Neural cell (in vitro differentiated cells): Measurements from ENCODE around the gene SHANK3. TPM values are rescaled to one million over a fixed set of nuclear protein-coding genes. Genes with fewer than 3 reads are reported as not detected.

Experiments used
- H2AFZ ChIP-seq: fragments of 200-600, 300-800 bp; sonication (generic), shearing (Covaris generic); 2 replicates; pipeline ENCODE4 v1.6.0; 2014; ENCODE audit warnings: low read depth, mild to moderate bottlenecking, antibody characterized with exemption, low read length, moderate library complexity
- H3F3A ChIP-seq: fragments of 200-600 bp; shearing (Covaris generic); 2 replicates; pipeline ENCODE4 v1.6.1; 2016; ENCODE audit warnings: mild to moderate bottlenecking, moderate library complexity, mixed read lengths, antibody characterized with exemption, low read length; ENCODE audit not compliant: insufficient read depth, poor library complexity, severe bottlenecking
- H3K27ac ChIP-seq: fragments of 200-600, 300-800 bp; sonication (generic), shearing (Covaris generic); 2 replicates; pipeline ENCODE4 v1.5.1; 2014; ENCODE audit warnings: mild to moderate bottlenecking, low read length, moderate library complexity
- H3K27me3 ChIP-seq: fragments of 300-800, 200-600 bp; sonication (generic), shearing (Covaris generic); 2 replicates; pipeline ENCODE4 v1.6.0; 2014; ENCODE audit warnings: mild to moderate bottlenecking, low read depth, low read length, moderate library complexity; ENCODE audit not compliant: insufficient read depth
- H3K36me3 ChIP-seq: fragments of 300-800, 200-600 bp; sonication (generic), shearing (Covaris generic); 2 replicates; pipeline ENCODE4 v1.5.1; 2014; ENCODE audit warnings: mild to moderate bottlenecking, antibody characterized with exemption, low read length, moderate library complexity; ENCODE audit not compliant: insufficient read depth
- H3K4me2 ChIP-seq: fragments of 300-800, 200-600 bp; sonication (generic), shearing (Covaris generic); 2 replicates; pipeline ENCODE4 v1.6.0; 2014; ENCODE audit warnings: mild to moderate bottlenecking, low read length
- H3K4me3 ChIP-seq: fragments of 300-800, 200-600 bp; sonication (generic), shearing (Covaris generic); 2 replicates; pipeline ENCODE4 v1.5.1; 2014; ENCODE audit warnings: mild to moderate bottlenecking, low read length, moderate library complexity
- H3K79me2 ChIP-seq: fragments of 200-600 bp; shearing (Covaris generic); replicated peaks from 2 replicates; pipeline ENCODE4 v1.6.0; 2014; ENCODE audit warnings: mild to moderate bottlenecking, low read length, moderate library complexity; ENCODE audit not compliant: insufficient read depth
- H3K9ac ChIP-seq: fragments of 300-800, 200-600 bp; sonication (generic), shearing (Covaris generic); 2 replicates; pipeline ENCODE4 v1.6.1; 2016; ENCODE audit warnings: mild to moderate bottlenecking, low read length, mixed read lengths
- H3K9me2 ChIP-seq: fragments of 200-600 bp; shearing (Covaris generic); 2 replicates; pipeline ENCODE4 v1.6.1; 2016; ENCODE audit warnings: mild to moderate bottlenecking, low read length, mixed read lengths; ENCODE audit not compliant: insufficient read depth
- H3K9me3 ChIP-seq: fragments of 200-600, 300-800 bp; sonication (generic), shearing (Covaris generic); 2 replicates; pipeline ENCODE4 v1.6.1; 2016; ENCODE audit warnings: mild to moderate bottlenecking, mixed run types, low read length, moderate library complexity, mixed read lengths
- H4K20me1 ChIP-seq: fragments of 200-600 bp; shearing (Covaris generic); 2 replicates; pipeline ENCODE4 v1.6.1; 2016; ENCODE audit warnings: mild to moderate bottlenecking, mixed run types; ENCODE audit not compliant: insufficient read depth
- CTCF ChIP-seq: fragments of 450-650 bp; IDR thresholded peaks from 2 replicates; pipeline ENCODE4 v1.5.1; 2014; ENCODE audit warnings: antibody characterized with exemption, mild to moderate bottlenecking, moderate library complexity; ENCODE audit not compliant: poor library complexity, severe bottlenecking
- EP300 ChIP-seq: fragments of 450-650 bp; conservative IDR thresholded peaks from 2 replicates; pipeline ENCODE4 v1.6.1; 2014; ENCODE audit warnings: antibody characterized with exemption, mild to moderate bottlenecking, moderate library complexity; ENCODE audit not compliant: poor library complexity, severe bottlenecking
- MXI1 ChIP-seq: fragments of 450-650 bp; conservative IDR thresholded peaks from 2 replicates; pipeline ENCODE4 v1.6.1; 2014; ENCODE audit warnings: antibody characterized with exemption, mild to moderate bottlenecking; ENCODE audit not compliant: poor library complexity, severe bottlenecking
- POLR2AphosphoS5 ChIP-seq: IDR thresholded peaks from 2 replicates; pipeline ENCODE4 v1.6.1; 2012
- RAD21 ChIP-seq: fragments of 450-650 bp; conservative IDR thresholded peaks from 2 replicates; pipeline ENCODE4 v1.6.1; 2014; ENCODE audit warnings: antibody characterized with exemption, mild to moderate bottlenecking, moderate library complexity
- SMC3 ChIP-seq: fragments of 450-650 bp; conservative IDR thresholded peaks from 2 replicates; pipeline ENCODE4 v1.6.1; 2014; ENCODE audit warnings: antibody characterized with exemption, mild to moderate bottlenecking, moderate library complexity; ENCODE audit not compliant: poor library complexity
- polyA plus RNA-seq: library from polyadenylated mRNA; depleted of rRNA; stranded (reverse); fragments of >200 nt; gene quantifications from 2 replicates; pipeline ENCODE4 v1.2.3, GENCODE V29; 2014
- TF ChIP-seq, protein P1 (sequence below): IDR thresholded peaks from 2 replicates; pipeline ENCODE4 v1.6.1; 2012; ENCODE audit warnings: borderline replicate concordance

SHANK3 gene
- polyA plus RNA-seq, 1 donor from 2014 or later, result 5.5 TPM

GRCh38 chr22:50711446-50712340 is 39.1 kb downstream of the SHANK3 start:
- no peak overlapping the region for H3K4me2 ChIP-seq
- H3K27ac ChIP-seq, result no peak overlapping the region
- TF ChIP-seq CTCF (no peak), POLR2AphosphoS5 (no peak), RAD21 (no peak), SMC3 (no peak), MXI1 (no peak), EP300 (no peak)
- TF ChIP-seq, protein P1, sequence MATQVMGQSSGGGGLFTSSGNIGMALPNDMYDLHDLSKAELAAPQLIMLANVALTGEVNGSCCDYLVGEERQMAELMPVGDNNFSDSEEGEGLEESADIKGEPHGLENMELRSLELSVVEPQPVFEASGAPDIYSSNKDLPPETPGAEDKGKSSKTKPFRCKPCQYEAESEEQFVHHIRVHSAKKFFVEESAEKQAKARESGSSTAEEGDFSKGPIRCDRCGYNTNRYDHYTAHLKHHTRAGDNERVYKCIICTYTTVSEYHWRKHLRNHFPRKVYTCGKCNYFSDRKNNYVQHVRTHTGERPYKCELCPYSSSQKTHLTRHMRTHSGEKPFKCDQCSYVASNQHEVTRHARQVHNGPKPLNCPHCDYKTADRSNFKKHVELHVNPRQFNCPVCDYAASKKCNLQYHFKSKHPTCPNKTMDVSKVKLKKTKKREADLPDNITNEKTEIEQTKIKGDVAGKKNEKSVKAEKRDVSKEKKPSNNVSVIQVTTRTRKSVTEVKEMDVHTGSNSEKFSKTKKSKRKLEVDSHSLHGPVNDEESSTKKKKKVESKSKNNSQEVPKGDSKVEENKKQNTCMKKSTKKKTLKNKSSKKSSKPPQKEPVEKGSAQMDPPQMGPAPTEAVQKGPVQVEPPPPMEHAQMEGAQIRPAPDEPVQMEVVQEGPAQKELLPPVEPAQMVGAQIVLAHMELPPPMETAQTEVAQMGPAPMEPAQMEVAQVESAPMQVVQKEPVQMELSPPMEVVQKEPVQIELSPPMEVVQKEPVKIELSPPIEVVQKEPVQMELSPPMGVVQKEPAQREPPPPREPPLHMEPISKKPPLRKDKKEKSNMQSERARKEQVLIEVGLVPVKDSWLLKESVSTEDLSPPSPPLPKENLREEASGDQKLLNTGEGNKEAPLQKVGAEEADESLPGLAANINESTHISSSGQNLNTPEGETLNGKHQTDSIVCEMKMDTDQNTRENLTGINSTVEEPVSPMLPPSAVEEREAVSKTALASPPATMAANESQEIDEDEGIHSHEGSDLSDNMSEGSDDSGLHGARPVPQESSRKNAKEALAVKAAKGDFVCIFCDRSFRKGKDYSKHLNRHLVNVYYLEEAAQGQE, result no peak
- H3F3A ChIP-seq, result no peaks in the 10 kb centered on the region
- no peak overlapping the region for H2AFZ ChIP-seq
- H3K4me3 ChIP-seq, result no peak overlapping the region
- no peak overlapping the region for H3K9ac ChIP-seq
- H3K9me2 ChIP-seq, result no peaks in the 10 kb centered on the region
- H3K9me3 ChIP-seq, result no peaks in the 10 kb centered on the region
- no peaks in the 10 kb centered on the region for H4K20me1 ChIP-seq
- H3K27me3 ChIP-seq, result no peaks in the 10 kb centered on the region
- H3K36me3 ChIP-seq, result peaks cover 9% of the 10 kb centered on the region
- no peaks in the 10 kb centered on the region for H3K79me2 ChIP-seq

- no peak overlapping the region for H2AFZ ChIP-seq
- no peaks in the 10 kb centered on the region for H3K27me3 ChIP-seq
- H3K9ac ChIP-seq, result no peak overlapping the region
- no peaks in the 10 kb centered on the region for H3F3A ChIP-seq
- H3K36me3 ChIP-seq, result peaks cover 9% of the 10 kb centered on the region
- H3K27ac ChIP-seq, result no peak overlapping the region
- H3K79me2 ChIP-seq, result no peaks in the 10 kb centered on the region
- H3K4me2 ChIP-seq, result no peak overlapping the region
- H3K9me2 ChIP-seq, result no peaks in the 10 kb centered on the region
- H4K20me1 ChIP-seq, result no peaks in the 10 kb centered on the region
- no peaks in the 10 kb centered on the region for H3K9me3 ChIP-seq
- H3K4me3 ChIP-seq, result no peak overlapping the region
- TF ChIP-seq EP300 (no peak), SMC3 (no peak)
Measured at GRCh38 chr22:50712341-50713007, 39.9 kb downstream of the SHANK3 start.
